ENCODE data around the gene CDKAL1.

- no peak for TF ChIP-seq EZH2 (IDR thresholded peaks at IDR 0.05; ENCODE audit: low read length, unreplicated experiment)
- TF ChIP-seq, protein P1, sequence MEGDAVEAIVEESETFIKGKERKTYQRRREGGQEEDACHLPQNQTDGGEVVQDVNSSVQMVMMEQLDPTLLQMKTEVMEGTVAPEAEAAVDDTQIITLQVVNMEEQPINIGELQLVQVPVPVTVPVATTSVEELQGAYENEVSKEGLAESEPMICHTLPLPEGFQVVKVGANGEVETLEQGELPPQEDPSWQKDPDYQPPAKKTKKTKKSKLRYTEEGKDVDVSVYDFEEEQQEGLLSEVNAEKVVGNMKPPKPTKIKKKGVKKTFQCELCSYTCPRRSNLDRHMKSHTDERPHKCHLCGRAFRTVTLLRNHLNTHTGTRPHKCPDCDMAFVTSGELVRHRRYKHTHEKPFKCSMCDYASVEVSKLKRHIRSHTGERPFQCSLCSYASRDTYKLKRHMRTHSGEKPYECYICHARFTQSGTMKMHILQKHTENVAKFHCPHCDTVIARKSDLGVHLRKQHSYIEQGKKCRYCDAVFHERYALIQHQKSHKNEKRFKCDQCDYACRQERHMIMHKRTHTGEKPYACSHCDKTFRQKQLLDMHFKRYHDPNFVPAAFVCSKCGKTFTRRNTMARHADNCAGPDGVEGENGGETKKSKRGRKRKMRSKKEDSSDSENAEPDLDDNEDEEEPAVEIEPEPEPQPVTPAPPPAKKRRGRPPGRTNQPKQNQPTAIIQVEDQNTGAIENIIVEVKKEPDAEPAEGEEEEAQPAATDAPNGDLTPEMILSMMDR (conservative IDR thresholded peaks at IDR 0.05; ENCODE audit: low read depth, low read length) = no peak
- TF ChIP-seq EZH2phosphoT487 (IDR thresholded peaks at IDR 0.05; ENCODE audit: borderline replicate concordance, low read length) = no peak
Observed at GRCh38 chr6:20707870-20708269, 173.6 kb downstream of the CDKAL1 start.
